KOPT-K1 (cell line): ENCODE data around the gene THG1L.
"Not testable (repeated sequence)": the region's sequence is repeated elsewhere in the genome, so short reads cannot be mapped to it uniquely, and the experiment has no call there.

Source experiments
- H3K27ac ChIP-seq: fragments of 200-600 bp; sonication (generic); 2 replicates; pipeline ENCODE4 v1.5.1; 2016; ENCODE audit warnings: antibody characterized with exemption, mild to moderate bottlenecking, low read depth, low read length; ENCODE audit not compliant: poor library complexity, severe bottlenecking
- H3K36me3 ChIP-seq: fragments of 200-600 bp; sonication (generic); 2 replicates; pipeline ENCODE4 v1.5.1; 2017; ENCODE audit warnings: antibody characterized with exemption, mild to moderate bottlenecking, low read length, moderate library complexity; ENCODE audit not compliant: insufficient read depth
- H3K9me3 ChIP-seq: fragments of 200-600 bp; sonication (generic); 2 replicates; pipeline ENCODE4 v1.5.1; 2017; ENCODE audit warnings: antibody characterized with exemption, low read length, mild to moderate bottlenecking; ENCODE audit not compliant: insufficient read depth, poor library complexity, severe bottlenecking

Gene THG1L

GRCh38 chr5:157713830-157714595, 17.2 kb upstream of the THG1L start:
- no peaks in the 10 kb centered on the region for H3K36me3 ChIP-seq
- H3K9me3 ChIP-seq, result no peaks in the 10 kb centered on the region
- no peak overlapping the region for H3K27ac ChIP-seq

- Histone ChIP-seq H3K27ac (no peak overlapping the region), H3K9me3 (no peaks in the 10 kb centered on the region), H3K36me3 (no peaks in the 10 kb centered on the region)
Measured at GRCh38 chr5:157714596-157714864, 16.7 kb upstream of the THG1L start.

GRCh38 chr5:157718519-157718918, 12.7 kb upstream of the THG1L start:
- peak overlapping the region; percentile 69 for H3K27ac ChIP-seq
- H3K36me3 ChIP-seq, result no peaks in the 10 kb centered on the region
- H3K9me3 ChIP-seq, result no peaks in the 10 kb centered on the region

GRCh38 chr5:157719245-157719644, 12.0 kb upstream of the THG1L start:
- H3K9me3 ChIP-seq, result no peaks in the 10 kb centered on the region
- peak overlapping the region; percentile 69 for H3K27ac ChIP-seq
- no peaks in the 10 kb centered on the region for H3K36me3 ChIP-seq

GRCh38 chr5:157721159-157721558, 10.1 kb upstream of the THG1L start:
- no peaks in the 10 kb centered on the region for H3K36me3 ChIP-seq
- H3K27ac ChIP-seq, result no peak overlapping the region

GRCh38 chr5:157722895-157723294, 8.3 kb upstream of the THG1L start:
- not testable (repeated sequence) for H3K27ac ChIP-seq, H3K36me3 ChIP-seq, H3K9me3 ChIP-seq

More at GRCh38 chr5:157721159-157721558, 10.1 kb upstream of the THG1L start:
- no peaks in the 10 kb centered on the region for H3K9me3 ChIP-seq

GRCh38 chr5:157726607-157727006, 4.6 kb upstream of the THG1L start:
- not testable (repeated sequence) for H3K36me3 ChIP-seq, H3K27ac ChIP-seq, H3K9me3 ChIP-seq

- not testable (repeated sequence) for H3K9me3 ChIP-seq, H3K36me3 ChIP-seq, H3K27ac ChIP-seq
Measured at GRCh38 chr5:157727858-157728257, 3.4 kb upstream of the THG1L start.

GRCh38 chr5:157729858-157730257, 1.4 kb upstream of the THG1L start:
- no peak overlapping the region for H3K27ac ChIP-seq
- no peaks in the 10 kb centered on the region for H3K9me3 ChIP-seq
- H3K36me3 ChIP-seq, result peaks cover 20% of the 10 kb centered on the region

- Histone ChIP-seq H3K27ac (peak overlapping the region; percentile 79), H3K36me3 (peaks cover 29% of the 10 kb centered on the region), H3K9me3 (no peaks in the 10 kb centered on the region)
Measured at GRCh38 chr5:157730900-157731271, 334 bp upstream of the THG1L start.

- Histone ChIP-seq H3K27ac (no peak overlapping the region), H3K9me3 (no peaks in the 10 kb centered on the region), H3K36me3 (peaks cover 41% of the 10 kb centered on the region)
Measured at GRCh38 chr5:157732130-157732514, 902 bp downstream of the THG1L start.

- H3K36me3 ChIP-seq, result peaks cover 46% of the 10 kb centered on the region
- H3K27ac ChIP-seq, result no peak overlapping the region
- no peaks in the 10 kb centered on the region for H3K9me3 ChIP-seq
Measured at GRCh38 chr5:157732596-157733262, 1.5 kb downstream of the THG1L start.

- H3K9me3 ChIP-seq, result no peaks in the 10 kb centered on the region
- H3K27ac ChIP-seq, result no peak overlapping the region
- peaks cover 60% of the 10 kb centered on the region for H3K36me3 ChIP-seq
Measured at GRCh38 chr5:157734436-157734835, 3.2 kb downstream of the THG1L start.

GRCh38 chr5:157735991-157736390, 4.8 kb downstream of the THG1L start:
- no peaks in the 10 kb centered on the region for H3K9me3 ChIP-seq
- no peak overlapping the region for H3K27ac ChIP-seq
- peaks cover 72% of the 10 kb centered on the region for H3K36me3 ChIP-seq

GRCh38 chr5:157739388-157740228, 8.4 kb downstream of the THG1L start:
- peaks cover 53% of the 10 kb centered on the region for H3K36me3 ChIP-seq
- no peak overlapping the region for H3K27ac ChIP-seq

More at GRCh38 chr5:157739388-157740228, 8.4 kb downstream of the THG1L start:
- no peaks in the 10 kb centered on the region for H3K9me3 ChIP-seq
